HepG2 (cell line): ENCODE results near the gene MSI2. TPM values are rescaled to one million over a fixed set of nuclear protein-coding genes. Genes with fewer than 3 reads are reported as not detected.

ENCODE experiments used
- ATAC-seq: fragments of 200-7000 bp; cut with Tn5 transposase; 3 replicates; pipeline ENCODE4 v1.9.1; 2020; ENCODE audit warnings: mild to moderate bottlenecking, moderate library complexity
- BruUV-seq: library from RNA; stranded (reverse); fragments of 400-500 nt; replicated peaks from 2 replicates; lab custom pipeline; 2021; lab: Mats Ljungman, UMichigan
- CTCF ChIA-PET: fragments of 300-600 bp; formaldehyde crosslinking; extraction: SDS; loops from one replicate; lab custom pipeline; 2021; ENCODE audit warnings: low total read pairs, inconsistent platforms, low intra/inter-chr PET ratio; lab: Yijun Ruan, JAX
- POLR2A ChIA-PET: fragments of 350-600 bp; sonication (Branson Sonifier 250); formaldehyde crosslinking; loops from one replicate; lab custom pipeline; 2020; ENCODE audit warnings: antibody characterized with exemption, inconsistent platforms; lab: Yijun Ruan, JAX
- DNase-seq: peaks from one replicate; pipeline ENCODE4 v3.0.0-alpha.2; 2015; ENCODE audit warnings: low spot score
- FAIRE-seq: peaks from 3 replicates; lab custom pipeline; 2011; peaks lifted over from hg19 to GRCh38; lab: Jason Lieb, UNC
- H2AFZ ChIP-seq: one replicate; pipeline ENCODE4 v1.6.1; 2011; ENCODE audit warnings: low read length, inconsistent platforms
- H3K27ac ChIP-seq: fragments of 300-600 bp; 3 replicates; pipeline ENCODE4 v1.8.0; 2011; ENCODE audit warnings: mixed run types, mild to moderate bottlenecking, mixed read lengths, low read length, inconsistent platforms; ENCODE audit not compliant: insufficient read depth; ENCODE audit errors: extremely low read length
- H3K27me3 ChIP-seq, 2 experiments: fragments of 200-600 bp in 1 of 2; 2 replicates in 1 of 2; 3 replicates in 1 of 2; pipeline versions ENCODE4 v1.6.0 to v1.8.0; 2011; ENCODE audit warnings: low read length in 2 of 2, mild to moderate bottlenecking in 2 of 2, moderate library complexity in 2 of 2, inconsistent platforms in 1 of 2; ENCODE audit not compliant: insufficient read depth in 2 of 2, control insufficient read depth in 1 of 2
- H3K36me3 ChIP-seq, 2 experiments: fragments of 200-600 bp in 1 of 2; replicated peaks in 1 of 2; 2 replicates in 1 of 2; 3 replicates in 1 of 2; pipeline versions ENCODE4 v1.5.1 to v1.8.0; 2011; ENCODE audit warnings: low read length in 2 of 2, inconsistent platforms in 1 of 2; ENCODE audit not compliant: insufficient read depth in 2 of 2, control insufficient read depth in 1 of 2
- H3K4me1 ChIP-seq: 2 replicates; pipeline ENCODE4 v1.5.1; 2012; ENCODE audit warnings: low read length, inconsistent platforms; ENCODE audit not compliant: insufficient read depth
- H3K4me2 ChIP-seq: 2 replicates; pipeline ENCODE4 v1.6.0; 2011; ENCODE audit warnings: low read depth, low read length, inconsistent platforms
- H3K4me3 ChIP-seq, 3 experiments: fragments of 200-600 bp in 1 of 3; sonication (generic), shearing (Covaris generic) in 1 of 3; replicated peaks in 1 of 3; 2 replicates each; pipeline ENCODE4 v1.5.1; 2011 to 2016; ENCODE audit warnings: low read length in 3 of 3, inconsistent platforms in 2 of 3, low read depth in 2 of 3, mild to moderate bottlenecking in 2 of 3, control low read depth in 1 of 3, mixed read lengths in 1 of 3; ENCODE audit not compliant: insufficient read depth in 1 of 3
- H3K79me2 ChIP-seq: one replicate; pipeline ENCODE4 v1.6.1; 2011; ENCODE audit warnings: low read length, inconsistent platforms; ENCODE audit not compliant: insufficient read depth
- H3K9ac ChIP-seq: 2 replicates; pipeline ENCODE4 v1.6.0; 2011; ENCODE audit warnings: mild to moderate bottlenecking, low read depth, low read length, inconsistent platforms; ENCODE audit not compliant: insufficient read depth
- H3K9me3 ChIP-seq: 2 replicates; pipeline ENCODE4 v1.5.1; 2012; ENCODE audit warnings: mild to moderate bottlenecking, low read length
- H4K20me1 ChIP-seq: 2 replicates; pipeline ENCODE4 v1.6.0; 2011; ENCODE audit warnings: inconsistent platforms, mild to moderate bottlenecking, low read length, moderate library complexity; ENCODE audit not compliant: insufficient read depth
- HDAC6 ChIP-seq: fragments of 200-600 bp; sonication (generic); IDR thresholded peaks from 2 replicates; pipeline ENCODE4 v1.7.0; 2017; ENCODE audit warnings: mild to moderate bottlenecking, antibody characterized with exemption, low read length, low read depth
- WGBS: methylation state at CpG from one replicate; pipeline ENCODE4 v1.1.6; 2017; ENCODE audit warnings: low lambda C conversion rate; 5-methylcytosine and 5-hydroxymethylcytosine counted together
- in situ Hi-C: cut with HindIII; loops from 2 replicates; pipeline ENCODE4 v1.10.0; 2017; ENCODE audit warnings: low pct_unique_long_range_greater_than_20kb; ENCODE audit not compliant: extremely low pct_ligation_motif_present
- intact Hi-C: fragments of 100-400 bp; cut with micrococcal nuclease; formaldehyde crosslinking; loops from one replicate; pipeline ENCODE4 v1.10.0; 2022; ENCODE audit not compliant: unreplicated experiment
- polyA plus RNA-seq, 8 experiments: library from polyadenylated mRNA; depleted of rRNA in 3 of 8; stranded (reverse) in 7 of 8; unstranded in 1 of 8; fragments of >200 nt; fragmentation: Illumina TruSeq in 4 of 8; extraction: Trizol in 4 of 8; gene quantifications; 2 replicates each; pipeline versions ENCODE4 v1.2.1 to v1.2.3, GENCODE V29; 2011 to 2016; ENCODE audit warnings: low read depth in 4 of 8, missing spikeins in 1 of 8, mixed read lengths in 1 of 8; ENCODE audit not compliant: insufficient read depth in 1 of 8
- total RNA-seq, 5 experiments: library from RNA; depleted of rRNA; stranded (reverse); fragments of >200 nt; fragmentation: Illumina TruSeq; extraction: Trizol; gene quantifications; 2 replicates each; pipeline ENCODE4 v1.2.3, GENCODE V29; 2016; ENCODE audit warnings: low read depth in 1 of 5
- TF ChIP-seq, protein P1 (sequence below): sonication (generic); formaldehyde crosslinking; IDR thresholded peaks from 2 replicates; pipeline ENCODE4 v1.5.1; 2020; ENCODE audit warnings: mild to moderate bottlenecking, missing genetic modification reagents, moderate library complexity
- TF ChIP-seq, protein P2 (sequence below): IDR thresholded peaks from 2 replicates; pipeline ENCODE4 v1.6.1; 2016; ENCODE audit warnings: mild to moderate bottlenecking, missing biosample characterization, missing genetic modification reagents

Gene MSI2
- total and polyA plus RNA-seq, 2 of the 13 experiments (the other 11 are each of a cell fraction or from before 2014, with no cell fraction given) = 77.5 to 78.4 TPM

DNA sequence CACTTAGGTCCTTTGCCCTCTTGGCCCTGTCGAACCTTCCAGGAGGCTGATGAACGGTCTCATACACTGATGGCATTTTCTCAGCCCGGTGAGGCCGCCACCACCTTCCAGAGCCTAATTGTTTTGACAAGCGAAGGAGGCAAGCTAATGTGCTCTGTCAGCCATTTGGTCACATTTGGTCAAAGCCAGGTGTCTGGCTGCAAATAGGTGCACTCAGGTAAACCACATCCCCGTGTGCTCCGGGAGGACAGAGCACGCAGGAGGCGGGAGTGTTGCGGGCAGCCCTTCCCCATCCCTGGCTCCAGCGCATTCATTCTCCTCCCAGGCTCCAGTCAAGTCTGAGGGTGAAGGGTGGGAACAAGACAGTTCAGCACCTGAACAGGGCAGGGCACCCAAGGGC is 240.1 kb downstream of the MSI2 start:
- POLR2A ChIA-PET = no interaction called here
- CTCF ChIA-PET = no interaction called here
- WGBS = 98% methylated on average over 7 of the region's 11 CpGs

More for the DNA sequence above, 240.1 kb downstream of the MSI2 start:
- no TSS peak for BruUV-seq
- no peak for FAIRE-seq
- no peaks in the 10 kb centered on the region for H3K79me2 ChIP-seq
- H3K4me2 ChIP-seq = no peak overlapping the region
- H3K4me1 ChIP-seq = peaks cover 32% of the 10 kb centered on the region
- H3K36me3 ChIP-seq = peaks cover 6 to 10% of the 10 kb centered on the region in 2 experiments; a peak in 3 of 5 replicates
- in situ Hi-C loops (no loop called here), intact Hi-C loops (no loop called here)
- no peak overlapping the region for H3K4me3 ChIP-seq
- H3K9ac ChIP-seq = no peak overlapping the region
- H2AFZ ChIP-seq = no peak overlapping the region
- no peaks in the 10 kb centered on the region for H3K9me3 ChIP-seq
- TF ChIP-seq, protein P1, sequence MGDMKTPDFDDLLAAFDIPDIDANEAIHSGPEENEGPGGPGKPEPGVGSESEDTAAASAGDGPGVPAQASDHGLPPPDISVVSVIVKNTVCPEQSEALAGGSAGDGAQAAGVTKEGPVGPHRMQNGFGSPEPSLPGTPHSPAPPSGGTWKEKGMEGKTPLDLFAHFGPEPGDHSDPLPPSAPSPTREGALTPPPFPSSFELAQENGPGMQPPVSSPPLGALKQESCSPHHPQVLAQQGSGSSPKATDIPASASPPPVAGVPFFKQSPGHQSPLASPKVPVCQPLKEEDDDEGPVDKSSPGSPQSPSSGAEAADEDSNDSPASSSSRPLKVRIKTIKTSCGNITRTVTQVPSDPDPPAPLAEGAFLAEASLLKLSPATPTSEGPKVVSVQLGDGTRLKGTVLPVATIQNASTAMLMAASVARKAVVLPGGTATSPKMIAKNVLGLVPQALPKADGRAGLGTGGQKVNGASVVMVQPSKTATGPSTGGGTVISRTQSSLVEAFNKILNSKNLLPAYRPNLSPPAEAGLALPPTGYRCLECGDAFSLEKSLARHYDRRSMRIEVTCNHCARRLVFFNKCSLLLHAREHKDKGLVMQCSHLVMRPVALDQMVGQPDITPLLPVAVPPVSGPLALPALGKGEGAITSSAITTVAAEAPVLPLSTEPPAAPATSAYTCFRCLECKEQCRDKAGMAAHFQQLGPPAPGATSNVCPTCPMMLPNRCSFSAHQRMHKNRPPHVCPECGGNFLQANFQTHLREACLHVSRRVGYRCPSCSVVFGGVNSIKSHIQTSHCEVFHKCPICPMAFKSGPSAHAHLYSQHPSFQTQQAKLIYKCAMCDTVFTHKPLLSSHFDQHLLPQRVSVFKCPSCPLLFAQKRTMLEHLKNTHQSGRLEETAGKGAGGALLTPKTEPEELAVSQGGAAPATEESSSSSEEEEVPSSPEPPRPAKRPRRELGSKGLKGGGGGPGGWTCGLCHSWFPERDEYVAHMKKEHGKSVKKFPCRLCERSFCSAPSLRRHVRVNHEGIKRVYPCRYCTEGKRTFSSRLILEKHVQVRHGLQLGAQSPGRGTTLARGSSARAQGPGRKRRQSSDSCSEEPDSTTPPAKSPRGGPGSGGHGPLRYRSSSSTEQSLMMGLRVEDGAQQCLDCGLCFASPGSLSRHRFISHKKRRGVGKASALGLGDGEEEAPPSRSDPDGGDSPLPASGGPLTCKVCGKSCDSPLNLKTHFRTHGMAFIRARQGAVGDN = peak; percentile 8; the same call in 1 of the 2 replicates
- TF ChIP-seq HDAC6 = no peak
- TF ChIP-seq, protein P2, sequence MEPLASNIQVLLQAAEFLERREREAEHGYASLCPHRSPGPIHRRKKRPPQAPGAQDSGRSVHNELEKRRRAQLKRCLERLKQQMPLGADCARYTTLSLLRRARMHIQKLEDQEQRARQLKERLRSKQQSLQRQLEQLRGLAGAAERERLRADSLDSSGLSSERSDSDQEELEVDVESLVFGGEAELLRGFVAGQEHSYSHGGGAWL (CRISPR knock-in tag) = no peak
- H3K27me3 ChIP-seq = no peaks in the 10 kb centered on the region
- 0 out of 2 replicates have a peak, but pooled peaks cover 4% of the 10 kb centered on the region for H4K20me1 ChIP-seq
- H3K27ac ChIP-seq = no peak overlapping the region
- ATAC-seq = no peak
- DNase-seq = no peak
